Mammary epithelial cell (primary cell): ENCODE data around the gene CELSR1.

Experiments
- EZH2 ChIP-seq: IDR thresholded peaks from 2 replicates; pipeline ENCODE4 v1.6.1; 2012; ENCODE audit warnings: low read length, inconsistent platforms, borderline replicate concordance
- TF ChIP-seq, protein P1 (sequence below), 2 donors: IDR thresholded peaks in 1 of 2; conservative IDR thresholded peaks in 1 of 2; 2 replicates each; pipeline ENCODE4 v1.5.1; 2011 to 2012; ENCODE audit warnings: inconsistent platforms in 2 of 2, low read length in 2 of 2, mild to moderate bottlenecking in 2 of 2, control low read depth in 1 of 2, low read depth in 1 of 2; ENCODE audit not compliant: insufficient read depth in 1 of 2; ENCODE audit errors: extremely low read depth in 1 of 2

DNA sequence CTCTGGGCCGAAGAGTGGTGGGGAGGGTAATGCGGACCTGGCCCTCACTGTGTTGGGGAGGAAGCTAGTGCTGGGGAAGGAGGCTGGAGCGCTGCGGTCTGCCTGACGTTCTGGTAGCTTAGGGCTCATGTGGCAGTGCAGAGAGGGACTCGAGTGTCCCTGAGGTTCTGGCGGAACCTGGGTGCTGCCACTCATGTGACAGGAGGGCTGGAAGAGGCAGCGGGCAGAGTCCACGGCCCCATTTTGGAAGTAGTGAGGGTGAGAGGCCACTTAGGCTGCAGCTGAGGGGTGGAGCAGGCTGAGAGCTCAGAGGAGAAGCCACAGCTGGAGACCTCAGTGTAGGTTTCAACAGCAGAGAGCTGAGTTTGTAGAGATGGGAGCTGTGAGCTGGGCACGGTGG is 218.1 kb downstream of the CELSR1 start:
- TF ChIP-seq, protein P1, sequence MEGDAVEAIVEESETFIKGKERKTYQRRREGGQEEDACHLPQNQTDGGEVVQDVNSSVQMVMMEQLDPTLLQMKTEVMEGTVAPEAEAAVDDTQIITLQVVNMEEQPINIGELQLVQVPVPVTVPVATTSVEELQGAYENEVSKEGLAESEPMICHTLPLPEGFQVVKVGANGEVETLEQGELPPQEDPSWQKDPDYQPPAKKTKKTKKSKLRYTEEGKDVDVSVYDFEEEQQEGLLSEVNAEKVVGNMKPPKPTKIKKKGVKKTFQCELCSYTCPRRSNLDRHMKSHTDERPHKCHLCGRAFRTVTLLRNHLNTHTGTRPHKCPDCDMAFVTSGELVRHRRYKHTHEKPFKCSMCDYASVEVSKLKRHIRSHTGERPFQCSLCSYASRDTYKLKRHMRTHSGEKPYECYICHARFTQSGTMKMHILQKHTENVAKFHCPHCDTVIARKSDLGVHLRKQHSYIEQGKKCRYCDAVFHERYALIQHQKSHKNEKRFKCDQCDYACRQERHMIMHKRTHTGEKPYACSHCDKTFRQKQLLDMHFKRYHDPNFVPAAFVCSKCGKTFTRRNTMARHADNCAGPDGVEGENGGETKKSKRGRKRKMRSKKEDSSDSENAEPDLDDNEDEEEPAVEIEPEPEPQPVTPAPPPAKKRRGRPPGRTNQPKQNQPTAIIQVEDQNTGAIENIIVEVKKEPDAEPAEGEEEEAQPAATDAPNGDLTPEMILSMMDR (conservative IDR thresholded peaks at IDR 0.05 in 1 of 2, IDR thresholded peaks at IDR 0.05 in 1 of 2; ENCODE audit: extremely low read depth in 1 of 2, insufficient read depth in 1 of 2, low read depth in 1 of 2, low read length in 2 of 2): no peak
- TF ChIP-seq EZH2: no peak
